GM23338 (cell line): ENCODE measurements around the gene MYL12B. TPM values are rescaled to one million over a fixed set of nuclear protein-coding genes. Genes with fewer than 3 reads are reported as not detected.

ENCODE experiments used
- ATAC-seq: fragments of 200-7000 bp; cut with Tn5 transposase; 3 replicates; pipeline ENCODE4 v1.9.1; 2020
- DNase-seq: peaks from one replicate; pipeline ENCODE4 v3.0.0-alpha.2; 2015; ENCODE audit warnings: low spot score
- H2AFZ ChIP-seq: fragments of 200-600 bp; sonication (generic); 2 replicates; pipeline ENCODE4 v1.8.0; 2016; ENCODE audit warnings: antibody characterized with exemption, mild to moderate bottlenecking, moderate library complexity
- H3F3A ChIP-seq: fragments of 200-600 bp; sonication (generic); replicated peaks from 2 replicates; pipeline ENCODE4 v1.8.0; 2017; ENCODE audit warnings: antibody characterized with exemption, mixed run types, low read depth
- H3K27ac ChIP-seq: fragments of 200-600 bp; sonication (generic); 2 replicates; pipeline ENCODE4 v1.6.1; 2016; ENCODE audit warnings: low read depth
- H3K27me3 ChIP-seq: fragments of 200-600 bp; sonication (generic); 2 replicates; pipeline ENCODE4 v1.8.0; 2016; ENCODE audit warnings: mild to moderate bottlenecking, mixed run types, moderate library complexity; ENCODE audit not compliant: insufficient read depth
- H3K36me3 ChIP-seq: fragments of 200-600 bp; sonication (generic); 2 replicates; pipeline ENCODE4 v1.8.0; 2016; ENCODE audit warnings: mild to moderate bottlenecking; ENCODE audit not compliant: insufficient read depth
- H3K4me1 ChIP-seq: fragments of 200-600 bp; sonication (generic); 2 replicates; pipeline ENCODE4 v1.8.0; 2016; ENCODE audit warnings: mild to moderate bottlenecking, moderate library complexity; ENCODE audit not compliant: insufficient read depth
- H3K4me2 ChIP-seq: fragments of 200-600 bp; sonication (generic); 2 replicates; pipeline ENCODE4 v1.7.1; 2017; ENCODE audit warnings: mixed run types
- H3K4me3 ChIP-seq: fragments of 200-600 bp; sonication (generic); 2 replicates; pipeline ENCODE4 v1.6.1; 2016; ENCODE audit warnings: mixed run types
- H3K79me2 ChIP-seq: fragments of 200-600 bp; sonication (generic); replicated peaks from 2 replicates; pipeline ENCODE4 v1.8.0; 2017; ENCODE audit warnings: mild to moderate bottlenecking; ENCODE audit not compliant: insufficient read depth
- H3K9me2 ChIP-seq: fragments of 200-600 bp; sonication (generic); 2 replicates; pipeline ENCODE4 v1.8.0; 2017; ENCODE audit not compliant: insufficient read depth
- H4K20me1 ChIP-seq: fragments of 200-600 bp; sonication (generic); replicated peaks from 2 replicates; pipeline ENCODE4 v1.8.0; 2017; ENCODE audit warnings: mild to moderate bottlenecking; ENCODE audit not compliant: insufficient read depth
- H3K27ac Mint-ChIP-seq: 2 replicates; pipeline ENCODE4 v1.8.0; 2020; ENCODE audit warnings: inconsistent platforms, mild to moderate bottlenecking, moderate library complexity, mixed read lengths
- H3K27me3 Mint-ChIP-seq: 3 replicates; pipeline ENCODE4 v1.8.0; 2022; ENCODE audit warnings: low read depth, mild to moderate bottlenecking, moderate library complexity, mixed read lengths, inconsistent platforms; ENCODE audit not compliant: insufficient read depth, poor library complexity
- H3K36me3 Mint-ChIP-seq: 3 replicates; pipeline ENCODE4 v1.8.0; 2021; ENCODE audit warnings: low read depth, mild to moderate bottlenecking, inconsistent platforms, moderate library complexity, mixed read lengths
- H3K4me1 Mint-ChIP-seq: 3 replicates; pipeline ENCODE4 v1.8.0; 2020; ENCODE audit warnings: mild to moderate bottlenecking, inconsistent platforms, mixed read lengths
- H3K4me3 Mint-ChIP-seq: 3 replicates; pipeline ENCODE4 v1.8.0; 2021; ENCODE audit warnings: moderate library complexity, mild to moderate bottlenecking, inconsistent platforms, mixed read lengths
- H3K9me3 Mint-ChIP-seq: 3 replicates; pipeline ENCODE4 v1.8.0; 2020; ENCODE audit warnings: moderate library complexity, mild to moderate bottlenecking, inconsistent platforms, mixed read lengths
- CREB1 ChIP-seq: fragments of 250-450 bp; sonication (Bioruptor Pico); IDR thresholded peaks from 2 replicates; pipeline ENCODE4 v1.5.0; 2020; ENCODE audit warnings: low read depth, mild to moderate bottlenecking, moderate library complexity
- ETS1 ChIP-seq: IDR thresholded peaks from 2 replicates; pipeline ENCODE4 v1.6.1; 2016; ENCODE audit warnings: antibody characterized with exemption
- EZH2phosphoT487 ChIP-seq: fragments of 200-600 bp; sonication (generic); IDR thresholded peaks from one replicate; pipeline ENCODE4 v1.8.1; 2018; ENCODE audit warnings: antibody characterized with exemption; ENCODE audit not compliant: unreplicated experiment
- JUNB ChIP-seq: IDR thresholded peaks from one replicate; pipeline ENCODE4 v1.6.1; 2016; ENCODE audit warnings: antibody characterized with exemption; ENCODE audit not compliant: unreplicated experiment
- NANOG ChIP-seq: IDR thresholded peaks from 2 replicates; pipeline ENCODE4 v1.6.1; 2016; ENCODE audit warnings: antibody characterized with exemption, borderline replicate concordance
- POLR2AphosphoS5 ChIP-seq: IDR thresholded peaks from 2 replicates; pipeline ENCODE4 v1.6.1; 2016; ENCODE audit warnings: antibody characterized with exemption, low read depth
- STAT1 ChIP-seq: IDR thresholded peaks from one replicate; pipeline ENCODE4 v1.6.1; 2016; ENCODE audit warnings: antibody characterized with exemption; ENCODE audit not compliant: unreplicated experiment
- ZNF114 ChIP-seq: fragments of 250-450 bp; sonication (Bioruptor Pico); IDR thresholded peaks from 2 replicates; pipeline ENCODE4 v1.5.0; 2020; ENCODE audit warnings: mild to moderate bottlenecking, moderate library complexity
- ZNF331 ChIP-seq: fragments of 250-450 bp; sonication (Bioruptor Pico); IDR thresholded peaks from 2 replicates; pipeline ENCODE4 v1.5.0; 2020; ENCODE audit warnings: low read depth, mild to moderate bottlenecking, moderate library complexity
- ZNF462 ChIP-seq: fragments of 250-450 bp; sonication (Bioruptor Pico); IDR thresholded peaks from 2 replicates; pipeline ENCODE4 v1.5.0; 2020; ENCODE audit warnings: mild to moderate bottlenecking, moderate library complexity
- polyA plus RNA-seq: library from polyadenylated mRNA; unstranded; fragments of >200 nt; fragmentation: Nextera tagmentation; extraction: Ambion mirVana; gene quantifications from 2 replicates; pipeline ENCODE4 v1.2.1, GENCODE V29; 2016
- total RNA-seq: library from RNA; depleted of rRNA; stranded (reverse); fragments of >200 nt; shearing (Covaris generic); gene quantifications from 2 replicates; pipeline ENCODE4 v1.2.3, GENCODE V29; 2014
- TF ChIP-seq, protein P1 (sequence below), 2 experiments: fragments of 200-600 bp in 1 of 2; sonication (generic) in 1 of 2; conservative IDR thresholded peaks; 2 replicates each; pipeline versions ENCODE4 v1.5.1 to v1.6.1; 2016 to 2017; ENCODE audit warnings: antibody characterized with exemption in 2 of 2, low read depth in 2 of 2, mild to moderate bottlenecking in 2 of 2, moderate library complexity in 1 of 2

MYL12B gene
- total and polyA plus RNA-seq, 2 experiments from 2014 or later = 165 to 330 TPM

- H3K4me1 ChIP-seq = peaks cover 12% of the 10 kb centered on the region
- Mint-ChIP-seq H3K27me3 (peaks cover 4% of the 10 kb centered on the region), H3K27ac (no peak overlapping the region), H3K4me1 (peaks cover 40% of the 10 kb centered on the region), H3K4me3 (no peak overlapping the region), H3K36me3 (0 out of 3 replicates have a peak, but pooled peaks cover 3% of the 10 kb centered on the region), H3K9me3 (no peaks in the 10 kb centered on the region)
- peaks cover 100% of the 10 kb centered on the region for H3K79me2 ChIP-seq
- no peak for TF ChIP-seq ZNF114
- TF ChIP-seq NANOG = no peak
- no peak for TF ChIP-seq EZH2phosphoT487
- no peak for TF ChIP-seq STAT1
- no peak for TF ChIP-seq CREB1 (CRISPR knock-in tag)
- no peak overlapping the region for H2AFZ ChIP-seq
- no peaks in the 10 kb centered on the region for H3K9me2 ChIP-seq
- no peak overlapping the region for H3K4me2 ChIP-seq
- H3K27me3 ChIP-seq = no peaks in the 10 kb centered on the region
- no peaks in the 10 kb centered on the region for H3F3A ChIP-seq
- DNase-seq (no peak), ATAC-seq (no peak)
- no peak overlapping the region for H3K27ac ChIP-seq
- H3K36me3 ChIP-seq = peaks cover 4% of the 10 kb centered on the region; the same call in 1 of the 2 replicates
- H3K4me3 ChIP-seq = no peak overlapping the region
- H4K20me1 ChIP-seq = peaks cover 45% of the 10 kb centered on the region
Measured at GRCh38 chr18:3268306-3268705, 6.4 kb downstream of the MYL12B start.

- Mint-ChIP-seq H3K9me3 (no peaks in the 10 kb centered on the region), H3K4me3 (no peak overlapping the region), H3K27me3 (peaks cover 2% of the 10 kb centered on the region), H3K27ac (no peak overlapping the region; the same call in 1 of the 2 replicates), H3K36me3 (peaks cover 8% of the 10 kb centered on the region; the same call in 2 of the 3 replicates), H3K4me1 (peaks cover 35% of the 10 kb centered on the region)
- no peak overlapping the region for H3K27ac ChIP-seq
- no peaks in the 10 kb centered on the region for H3K27me3 ChIP-seq
- ATAC-seq (no peak), DNase-seq (no peak)
- peaks cover 36% of the 10 kb centered on the region for H4K20me1 ChIP-seq
- H3K9me2 ChIP-seq = no peaks in the 10 kb centered on the region
- H3F3A ChIP-seq = no peaks in the 10 kb centered on the region
- peaks cover 11% of the 10 kb centered on the region; the same call in 1 of the 2 replicates for H3K36me3 ChIP-seq
- H2AFZ ChIP-seq = no peak overlapping the region
- H3K4me3 ChIP-seq = no peak overlapping the region
- peaks cover 90% of the 10 kb centered on the region for H3K79me2 ChIP-seq
- H3K4me1 ChIP-seq = peaks cover 5% of the 10 kb centered on the region
- no peak overlapping the region for H3K4me2 ChIP-seq
- TF ChIP-seq STAT1 (no peak), ZNF114 (no peak), ETS1 (no peak), EZH2phosphoT487 (no peak), ZNF462 (CRISPR knock-in tag) (no peak), POLR2AphosphoS5 (no peak), ZNF331 (CRISPR knock-in tag) (no peak), NANOG (no peak), JUNB (no peak)
- TF ChIP-seq, protein P1, sequence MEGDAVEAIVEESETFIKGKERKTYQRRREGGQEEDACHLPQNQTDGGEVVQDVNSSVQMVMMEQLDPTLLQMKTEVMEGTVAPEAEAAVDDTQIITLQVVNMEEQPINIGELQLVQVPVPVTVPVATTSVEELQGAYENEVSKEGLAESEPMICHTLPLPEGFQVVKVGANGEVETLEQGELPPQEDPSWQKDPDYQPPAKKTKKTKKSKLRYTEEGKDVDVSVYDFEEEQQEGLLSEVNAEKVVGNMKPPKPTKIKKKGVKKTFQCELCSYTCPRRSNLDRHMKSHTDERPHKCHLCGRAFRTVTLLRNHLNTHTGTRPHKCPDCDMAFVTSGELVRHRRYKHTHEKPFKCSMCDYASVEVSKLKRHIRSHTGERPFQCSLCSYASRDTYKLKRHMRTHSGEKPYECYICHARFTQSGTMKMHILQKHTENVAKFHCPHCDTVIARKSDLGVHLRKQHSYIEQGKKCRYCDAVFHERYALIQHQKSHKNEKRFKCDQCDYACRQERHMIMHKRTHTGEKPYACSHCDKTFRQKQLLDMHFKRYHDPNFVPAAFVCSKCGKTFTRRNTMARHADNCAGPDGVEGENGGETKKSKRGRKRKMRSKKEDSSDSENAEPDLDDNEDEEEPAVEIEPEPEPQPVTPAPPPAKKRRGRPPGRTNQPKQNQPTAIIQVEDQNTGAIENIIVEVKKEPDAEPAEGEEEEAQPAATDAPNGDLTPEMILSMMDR (conservative IDR thresholded peaks at IDR 0.05; ENCODE audit: low read depth in 2 of 2) = no peak
Measured at GRCh38 chr18:3269241-3269913, 7.4 kb downstream of the MYL12B start.
